ENCODE results near the gene ZCCHC7. TPM values are rescaled to one million over a fixed set of nuclear protein-coding genes. Genes with fewer than 3 reads are reported as not detected.

Gene ZCCHC7
- total and polyA plus RNA-seq, 2 of the 8 experiments (the other 6 are each of a cell fraction or from before 2014, with no cell fraction given): 12.2 to 27.5 TPM

GRCh38 chr9:37283730-37284325, 163.5 kb downstream of the ZCCHC7 start:
- Histone ChIP-seq H3K18ac (ENCODE audit: extremely low read depth, low read length) (no peak overlapping the region), H3K9me3 (ENCODE audit: insufficient read depth in 2 of 2, low read depth in 1 of 2, low read length in 1 of 2) (no peaks in the 10 kb centered on the region), H4K8ac (ENCODE audit: extremely low read depth, insufficient read depth, low read length) (no peak overlapping the region), H2BK5ac (ENCODE audit: low read depth, low read length) (no peak overlapping the region), H4K91ac (replicated peaks; ENCODE audit: insufficient read length, low read length) (no peak overlapping the region), H2BK20ac (ENCODE audit: low read length) (no peak overlapping the region), H2AK5ac (ENCODE audit: low read depth, low read length) (no peak overlapping the region), H3K56ac (replicated peaks; ENCODE audit: insufficient read length, low read depth, low read length) (no peak overlapping the region), H3K23ac (ENCODE audit: insufficient read length) (no peak overlapping the region), H3K4me2 (ENCODE audit: insufficient read depth in 1 of 2, low read depth in 2 of 2, low read length in 2 of 2) (no peak overlapping the region), H2BK12ac (ENCODE audit: low read depth, low read length) (no peak overlapping the region), H3K4me1 (replicated peaks in 1 of 4; ENCODE audit: control insufficient read depth in 3 of 4, insufficient read depth in 4 of 4, low read length in 3 of 4) (peaks cover 0 to 6% (median 2%) of the 10 kb centered on the region in 4 experiments; a peak in 3 of 7 replicates), H3K9ac (replicated peaks in 1 of 4; ENCODE audit: extremely low read depth in 1 of 4, low read depth in 3 of 4, low read length in 3 of 4) (no peak overlapping the region), H3K27me3 (replicated peaks in 1 of 4; ENCODE audit: control insufficient read depth in 3 of 4, extremely low read depth in 1 of 4, insufficient read depth in 3 of 4, low read length in 3 of 4) (no peaks in the 10 kb centered on the region), H3K79me1 (ENCODE audit: low read depth, low read length) (no peaks in the 10 kb centered on the region), H3K27ac (ENCODE audit: low read depth, low read length) (no peak overlapping the region), H2BK15ac (ENCODE audit: low read length) (no peak overlapping the region), H3K36me3 (ENCODE audit: control insufficient read depth in 2 of 4, insufficient read depth in 4 of 4, low read length in 3 of 4) (no peaks in the 10 kb centered on the region), H3K79me2 (ENCODE audit: control insufficient read depth in 1 of 2, insufficient read depth in 2 of 2, low read length in 2 of 2) (no peaks in the 10 kb centered on the region), H4K20me1 (replicated peaks in 1 of 2; ENCODE audit: control insufficient read depth in 1 of 2, insufficient read depth in 2 of 2, low read length in 2 of 2) (no peaks in the 10 kb centered on the region), H3K23me2 (ENCODE audit: low read depth, low read length) (no peaks in the 10 kb centered on the region), H3K4ac (replicated peaks; ENCODE audit: insufficient read length, low read depth, low read length) (no peak overlapping the region), H2AFZ (ENCODE audit: low read length) (no peak overlapping the region), H4K5ac (ENCODE audit: insufficient read length, low read depth, low read length) (no peak overlapping the region), H3K14ac (ENCODE audit: insufficient read length) (no peak overlapping the region), H3K4me3 (ENCODE audit: extremely low read depth in 1 of 4, insufficient read depth in 2 of 4, low read depth in 3 of 4, low read length in 4 of 4) (no peak overlapping the region), H2BK120ac (replicated peaks; ENCODE audit: low read depth, low read length) (no peak overlapping the region)
- DNase-seq (ENCODE audit: low read depth in 1 of 2, low spot score in 2 of 2): no peak
- peak; percentile 88 for FAIRE-seq
- 67% methylated on average over 6 of the region's 6 CpGs; no CpG with 5 or more reads in 1 of the 2 experiments for WGBS, 2 experiments (ENCODE audit: extremely low coverage in 1 of 2, insufficient coverage in 1 of 2, insufficient read length in 1 of 2, insufficient replicate concordance in 2 of 2, low coverage in 1 of 2, low lambda C conversion rate in 2 of 2, missing lambda C conversion rate in 1 of 2)
- CTCF ChIA-PET (ENCODE audit: partially characterized antibody): interaction anchor here (0.9 to 1.2 kb wide), 3 partner anchors 25 to 329 kb away, joined by 3 to 4 read pairs (median 3); no protein-coding TSS in a partner anchor
- POLR2A ChIA-PET (ENCODE audit: partially characterized antibody): no interaction called here
- no peak for TF ChIP-seq SUZ12 (IDR thresholded peaks at IDR 0.05; ENCODE audit: low read length)
- TF ChIP-seq FOSL1 (IDR thresholded peaks at IDR 0.05; ENCODE audit: insufficient read depth, low read depth, low read length): no peak
- no peak for TF ChIP-seq BACH1 (IDR thresholded peaks at IDR 0.05; ENCODE audit: low read length)
- no peak for TF ChIP-seq GTF2F1 (IDR thresholded peaks at IDR 0.05; ENCODE audit: borderline replicate concordance, low read depth, low read length)
- no peak for TF ChIP-seq KDM5A (IDR thresholded peaks at IDR 0.05; ENCODE audit: low read length)
- TF ChIP-seq CEBPB (IDR thresholded peaks at IDR 0.05; ENCODE audit: low read depth, low read length): no peak
- TF ChIP-seq CTCF (IDR thresholded peaks at IDR 0.05; ENCODE audit: control extremely low read depth in 1 of 3, insufficient read depth in 1 of 3, low read depth in 1 of 3, low read length in 3 of 3): no peak
- no peak for TF ChIP-seq TAF1 (IDR thresholded peaks at IDR 0.05; ENCODE audit: low read depth, low read length)
- TF ChIP-seq MAX (IDR thresholded peaks at IDR 0.05): no peak
- TF ChIP-seq YY1 (IDR thresholded peaks at IDR 0.05; ENCODE audit: low read depth, low read length): no peak
- no peak for TF ChIP-seq TCF12 (IDR thresholded peaks at IDR 0.05; ENCODE audit: low read depth, low read length)
- no peak for TF ChIP-seq PHF8 (conservative IDR thresholded peaks at IDR 0.05; ENCODE audit: low read depth, low read length)
